Measurements from ENCODE around the gene PSRC1. TPM values are rescaled to one million over a fixed set of nuclear protein-coding genes. Genes with fewer than 3 reads are reported as not detected.

The PSRC1 gene
- total and polyA plus RNA-seq, 7 donors: 2.3 to 13.6 (median 6.9) TPM

DNA sequence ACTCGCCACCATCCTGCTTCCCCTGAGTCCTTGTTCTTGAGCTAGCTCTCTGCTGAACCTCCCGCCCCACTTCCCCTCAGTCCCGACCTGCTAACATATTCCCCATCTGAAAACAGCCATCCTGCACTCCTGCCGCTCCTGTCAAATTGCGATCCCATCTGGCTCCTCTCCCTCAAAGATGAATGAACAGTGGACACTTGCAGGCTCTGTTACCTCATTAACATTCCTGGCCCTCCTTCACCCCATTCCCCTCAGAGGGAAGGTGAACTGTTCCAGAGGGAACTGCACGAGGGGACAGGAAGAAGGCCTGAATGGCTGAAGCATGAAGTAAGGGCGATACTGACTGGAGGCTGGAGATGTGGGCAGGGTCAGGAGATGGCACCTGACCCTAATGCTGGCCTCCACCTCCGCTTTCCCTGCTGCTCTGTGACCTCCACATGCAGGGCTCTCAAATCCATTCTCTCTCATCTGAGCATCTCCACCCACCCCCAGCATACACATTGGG is 41.1 kb downstream of the PSRC1 start:
- no peak for DNase-seq
- TF ChIP-seq EP300 (IDR thresholded peaks at IDR 0.05) (no peak), POLR2A (IDR thresholded peaks at IDR 0.05) (no peak), POLR2AphosphoS5 (IDR thresholded peaks at IDR 0.05) (no peak)
- TF ChIP-seq, protein P1, sequence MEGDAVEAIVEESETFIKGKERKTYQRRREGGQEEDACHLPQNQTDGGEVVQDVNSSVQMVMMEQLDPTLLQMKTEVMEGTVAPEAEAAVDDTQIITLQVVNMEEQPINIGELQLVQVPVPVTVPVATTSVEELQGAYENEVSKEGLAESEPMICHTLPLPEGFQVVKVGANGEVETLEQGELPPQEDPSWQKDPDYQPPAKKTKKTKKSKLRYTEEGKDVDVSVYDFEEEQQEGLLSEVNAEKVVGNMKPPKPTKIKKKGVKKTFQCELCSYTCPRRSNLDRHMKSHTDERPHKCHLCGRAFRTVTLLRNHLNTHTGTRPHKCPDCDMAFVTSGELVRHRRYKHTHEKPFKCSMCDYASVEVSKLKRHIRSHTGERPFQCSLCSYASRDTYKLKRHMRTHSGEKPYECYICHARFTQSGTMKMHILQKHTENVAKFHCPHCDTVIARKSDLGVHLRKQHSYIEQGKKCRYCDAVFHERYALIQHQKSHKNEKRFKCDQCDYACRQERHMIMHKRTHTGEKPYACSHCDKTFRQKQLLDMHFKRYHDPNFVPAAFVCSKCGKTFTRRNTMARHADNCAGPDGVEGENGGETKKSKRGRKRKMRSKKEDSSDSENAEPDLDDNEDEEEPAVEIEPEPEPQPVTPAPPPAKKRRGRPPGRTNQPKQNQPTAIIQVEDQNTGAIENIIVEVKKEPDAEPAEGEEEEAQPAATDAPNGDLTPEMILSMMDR (IDR thresholded peaks at IDR 0.05): no peak
- Histone ChIP-seq H3K36me3 (peaks cover 4 to 24% (median 20%) of the 10 kb centered on the region in 4 donors), H3K4me3 (no peak overlapping the region), H3K9me3 (no peaks in the 10 kb centered on the region), H3K4me1 (peaks cover 0 to 25% (median 21%) of the 10 kb centered on the region in 4 donors), H3K27me3 (no peaks in the 10 kb centered on the region), H3K27ac (no peak overlapping the region)
- 26 to 32% methylated on average over 8 of the region's 8 CpGs for WGBS, 2 donors
- intact Hi-C loops (cut with DNase I): no loop called here

DNA sequence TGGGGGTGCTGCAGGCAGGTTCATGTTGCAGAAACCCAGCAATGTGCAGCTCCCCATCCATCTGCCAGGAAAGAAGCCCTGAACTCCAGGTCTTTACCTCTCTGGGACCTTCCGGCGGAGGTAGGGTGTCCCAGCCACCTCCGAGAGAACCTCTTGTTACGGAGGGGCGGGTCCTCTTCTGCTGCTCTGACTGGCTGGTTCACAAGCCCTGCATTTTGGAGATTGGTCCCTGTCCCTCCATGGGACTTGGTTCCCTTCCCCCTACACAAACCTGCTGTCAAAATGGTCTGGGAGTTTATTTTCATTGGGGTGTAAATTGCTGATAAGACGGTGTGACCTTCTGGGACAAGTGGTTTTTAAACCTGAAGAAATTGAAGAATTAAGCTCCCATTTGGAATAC is 41.6 kb downstream of the PSRC1 start:
- Histone ChIP-seq H3K9me3 (no peaks in the 10 kb centered on the region), H3K27ac (no peak overlapping the region), H3K27me3 (no peaks in the 10 kb centered on the region), H3K4me3 (no peak overlapping the region), H3K36me3 (peaks cover 9 to 29% (median 25%) of the 10 kb centered on the region in 4 donors), H3K4me1 (peaks cover 0 to 25% (median 21%) of the 10 kb centered on the region in 4 donors)
- TF ChIP-seq, protein P1 (IDR thresholded peaks at IDR 0.05): no peak
- TF ChIP-seq POLR2AphosphoS5 (IDR thresholded peaks at IDR 0.05): no peak
- TF ChIP-seq EP300 (IDR thresholded peaks at IDR 0.05): no peak
- TF ChIP-seq POLR2A (IDR thresholded peaks at IDR 0.05): no peak
- peak; percentile 64 for DNase-seq
- 13 to 45% methylated on average over 6 of the region's 6 CpGs for WGBS, 2 donors
- intact Hi-C loops (cut with DNase I): no loop called here

DNA sequence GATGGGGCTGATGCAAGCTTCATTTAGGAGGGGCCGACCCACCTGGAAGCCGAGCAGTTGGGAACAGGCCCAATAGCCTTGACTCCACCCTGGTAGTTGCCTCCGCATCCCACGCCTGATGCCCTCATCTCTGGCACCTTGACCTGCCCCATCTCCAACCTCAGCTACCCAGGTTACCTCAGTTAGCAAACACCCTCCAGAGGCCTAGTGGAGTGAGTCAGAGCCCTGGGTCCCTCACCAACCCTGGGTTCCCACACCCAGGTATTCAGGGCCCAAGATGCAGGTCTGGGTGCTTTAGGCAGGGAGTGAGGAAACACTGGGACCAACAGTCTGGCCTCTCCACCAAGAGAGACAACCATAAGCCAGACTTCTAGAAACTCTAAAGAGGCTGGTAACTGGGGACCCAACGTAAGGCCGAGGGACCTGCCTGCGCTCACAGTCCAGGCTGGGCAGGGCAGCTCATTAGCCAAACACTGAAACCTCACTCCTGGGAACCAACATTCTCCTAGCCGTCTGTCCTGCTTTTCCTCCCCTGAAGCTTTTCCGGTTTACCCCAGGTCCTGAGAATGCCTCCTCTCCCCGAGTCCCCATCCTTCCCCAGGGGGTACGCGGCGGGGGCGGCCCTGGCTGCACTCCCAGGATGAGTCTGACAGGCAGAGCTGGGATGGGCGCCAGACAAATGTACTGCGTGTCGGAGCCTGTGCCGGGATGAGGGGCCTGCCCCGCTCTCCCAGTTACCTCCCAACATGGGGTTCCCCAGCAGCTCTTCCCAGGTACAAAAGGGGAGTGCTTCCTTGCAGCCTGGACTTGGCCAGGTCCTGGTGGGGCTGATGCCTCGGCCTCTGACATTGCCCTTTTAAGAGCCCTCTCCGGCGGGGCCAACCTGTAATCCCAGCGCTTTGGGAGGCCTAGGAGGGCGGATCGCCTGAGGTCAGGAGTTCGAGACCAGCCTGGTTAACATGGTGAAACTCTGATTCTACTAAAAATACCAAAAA is 42.5 kb downstream of the PSRC1 start:
- intact Hi-C loops (cut with DNase I): no loop called here
- Histone ChIP-seq H3K27ac (peak overlapping the region; percentile 62 to 73 (median 68)), H3K36me3 (peaks cover 18 to 38% (median 34%) of the 10 kb centered on the region in 4 donors), H3K27me3 (no peaks in the 10 kb centered on the region), H3K4me3 (peak overlapping the region in 2 of 4 donors; percentile 12 to 20), H3K4me1 (peaks cover 0 to 25% (median 21%) of the 10 kb centered on the region in 4 donors), H3K9me3 (no peaks in the 10 kb centered on the region)
- DNase-seq: peak; percentile 84
- WGBS, 2 donors: 26 to 47% methylated on average over 26 of the region's 26 CpGs
- peak in 2 of 4 donors; percentile 42 to 60 for TF ChIP-seq POLR2AphosphoS5 (IDR thresholded peaks at IDR 0.05)
- no peak for TF ChIP-seq EP300 (IDR thresholded peaks at IDR 0.05)
- TF ChIP-seq POLR2A (IDR thresholded peaks at IDR 0.05): no peak
- TF ChIP-seq, protein P1 (IDR thresholded peaks at IDR 0.05): no peak

- 57 to 68% methylated on average over 6 of the region's 6 CpGs for WGBS, 2 donors
- Histone ChIP-seq H3K9me3 (no peaks in the 10 kb centered on the region), H3K4me1 (peaks cover 0 to 25% (median 21%) of the 10 kb centered on the region in 4 donors), H3K36me3 (peaks cover 27 to 47% (median 43%) of the 10 kb centered on the region in 4 donors), H3K4me3 (no peak overlapping the region), H3K27ac (peak overlapping the region; percentile 62 to 73 (median 68)), H3K27me3 (no peaks in the 10 kb centered on the region)
- DNase-seq: peak; percentile 66
- TF ChIP-seq, protein P1 (IDR thresholded peaks at IDR 0.05): peak in 3 of 4 experiments; percentile 30 to 37 (median 34)
- TF ChIP-seq POLR2A (IDR thresholded peaks at IDR 0.05): no peak
- intact Hi-C loops (cut with DNase I): no loop called here
Measured at GRCh38 chr1:109239409-109240068, 43.4 kb downstream of the PSRC1 start.

All from sigmoid colon (tissue), 7 donors.